ENCODE measurements around the gene SYNGR3. TPM values are rescaled to one million over a fixed set of nuclear protein-coding genes. Genes with fewer than 3 reads are reported as not detected.

The SYNGR3 gene
- polyA plus RNA-seq, 3 donors = 0.20 to 0.29 TPM; not detected in 1

DNA sequence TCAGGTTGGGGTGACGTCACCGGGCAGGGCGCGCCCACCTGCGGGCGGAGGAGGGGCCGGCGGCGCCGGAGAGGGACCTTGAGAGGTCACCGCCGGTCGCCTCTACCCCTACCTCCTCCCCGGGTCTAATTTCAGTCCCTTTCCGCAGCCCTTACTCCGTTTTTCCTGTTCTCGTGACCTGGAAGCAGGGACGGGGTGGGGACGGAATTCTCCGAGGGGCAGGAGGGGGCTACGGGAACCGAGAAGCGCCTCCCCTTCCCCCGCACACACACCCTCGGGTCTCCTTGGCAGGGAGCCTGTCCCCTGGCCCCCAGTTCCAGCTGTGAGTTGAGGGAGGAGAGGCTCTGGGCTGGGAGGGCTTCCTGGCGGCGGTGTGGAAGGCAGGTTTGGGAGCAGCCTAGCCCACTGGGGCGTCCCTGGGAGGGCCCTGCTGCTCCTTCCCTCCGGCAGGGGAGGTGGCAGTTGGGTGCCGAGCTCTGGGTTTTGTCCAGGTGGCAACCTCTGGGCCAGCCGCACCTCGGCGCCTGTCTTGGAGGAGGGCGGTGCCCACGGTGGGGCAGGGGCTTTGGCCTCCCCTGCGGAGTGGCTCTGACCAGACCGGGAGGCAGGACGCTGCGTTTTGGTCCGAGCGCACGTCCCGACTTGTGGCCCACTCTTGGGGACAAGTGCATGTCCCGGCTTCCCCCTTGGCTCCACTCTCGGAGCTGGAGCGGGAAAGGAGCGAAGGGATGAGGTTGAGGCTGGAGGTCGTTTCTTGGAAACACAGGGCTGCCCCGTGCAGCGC, 773 bp downstream of the SYNGR3 start:
- peak overlapping the region; percentile 27 to 79 for H3K4me3 Mint-ChIP-seq
- Histone ChIP-seq H3K79me2 (ENCODE audit: insufficient read depth, low read length) (no peaks in the 10 kb centered on the region), H3K27me3 (ENCODE audit: control insufficient read depth in 2 of 2, insufficient read depth in 2 of 2, low read length in 2 of 2) (peaks cover 20 to 33% of the 10 kb centered on the region in 2 donors), H3K9ac (ENCODE audit: insufficient read depth, low read length, poor library complexity, severe bottlenecking) (peak overlapping the region; percentile 19), H3K4me1 (ENCODE audit: control insufficient read depth in 1 of 2, insufficient read depth in 2 of 2, low read length in 2 of 2) (peaks cover 18% of the 10 kb centered on the region in 2 donors), H4K20me1 (ENCODE audit: insufficient read depth, low read length) (peaks cover 2% of the 10 kb centered on the region), H3K9me3 (replicated peaks in 1 of 2; ENCODE audit: control insufficient read depth in 1 of 2, insufficient read depth in 1 of 2, low read length in 2 of 2) (peaks cover 7 to 8% of the 10 kb centered on the region in 2 donors), H3K4me2 (replicated peaks; ENCODE audit: extremely low read depth, low read length, poor library complexity, severe bottlenecking) (peak overlapping the region; percentile 34), H3K36me3 (replicated peaks in 1 of 2; ENCODE audit: control insufficient read depth in 1 of 2, insufficient read depth in 2 of 2, low read length in 2 of 2) (peaks cover 11 to 15% of the 10 kb centered on the region in 2 donors), H3K27ac (ENCODE audit: low read depth in 1 of 2, low read length in 2 of 2) (no peak overlapping the region), H2AFZ (ENCODE audit: insufficient read depth, low read depth, low read length, poor library complexity, severe bottlenecking) (peak overlapping the region; percentile 54), H3K4me3 (replicated peaks in 1 of 3; ENCODE audit: low read depth in 2 of 3, low read length in 3 of 3) (peak overlapping the region in 1 of 3 experiments; percentile 17)
- H3K4me1 Mint-ChIP-seq = peaks cover 15% of the 10 kb centered on the region
- TF ChIP-seq, protein P1, sequence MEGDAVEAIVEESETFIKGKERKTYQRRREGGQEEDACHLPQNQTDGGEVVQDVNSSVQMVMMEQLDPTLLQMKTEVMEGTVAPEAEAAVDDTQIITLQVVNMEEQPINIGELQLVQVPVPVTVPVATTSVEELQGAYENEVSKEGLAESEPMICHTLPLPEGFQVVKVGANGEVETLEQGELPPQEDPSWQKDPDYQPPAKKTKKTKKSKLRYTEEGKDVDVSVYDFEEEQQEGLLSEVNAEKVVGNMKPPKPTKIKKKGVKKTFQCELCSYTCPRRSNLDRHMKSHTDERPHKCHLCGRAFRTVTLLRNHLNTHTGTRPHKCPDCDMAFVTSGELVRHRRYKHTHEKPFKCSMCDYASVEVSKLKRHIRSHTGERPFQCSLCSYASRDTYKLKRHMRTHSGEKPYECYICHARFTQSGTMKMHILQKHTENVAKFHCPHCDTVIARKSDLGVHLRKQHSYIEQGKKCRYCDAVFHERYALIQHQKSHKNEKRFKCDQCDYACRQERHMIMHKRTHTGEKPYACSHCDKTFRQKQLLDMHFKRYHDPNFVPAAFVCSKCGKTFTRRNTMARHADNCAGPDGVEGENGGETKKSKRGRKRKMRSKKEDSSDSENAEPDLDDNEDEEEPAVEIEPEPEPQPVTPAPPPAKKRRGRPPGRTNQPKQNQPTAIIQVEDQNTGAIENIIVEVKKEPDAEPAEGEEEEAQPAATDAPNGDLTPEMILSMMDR (IDR thresholded peaks at IDR 0.05) = no peak
- intact Hi-C loops (cut with micrococcal nuclease) = no loop called here
- H3K27me3 Mint-ChIP-seq (ENCODE audit: low read depth in 3 of 3) = peaks cover 35 to 52% (median 42%) of the 10 kb centered on the region in 3 donors
- H3K36me3 Mint-ChIP-seq = peaks cover 25 to 29% of the 10 kb centered on the region in 2 donors
- DNase-seq = no peak
- 3% methylated on average over 35 of the region's 50 CpGs for WGBS (ENCODE audit: insufficient coverage)
- H3K9me3 Mint-ChIP-seq = peaks cover 0 to 16% (median 11%) of the 10 kb centered on the region in 7 donors
- H3K27ac Mint-ChIP-seq = peak overlapping the region in 1 of 7 donors; percentile 69

DNA sequence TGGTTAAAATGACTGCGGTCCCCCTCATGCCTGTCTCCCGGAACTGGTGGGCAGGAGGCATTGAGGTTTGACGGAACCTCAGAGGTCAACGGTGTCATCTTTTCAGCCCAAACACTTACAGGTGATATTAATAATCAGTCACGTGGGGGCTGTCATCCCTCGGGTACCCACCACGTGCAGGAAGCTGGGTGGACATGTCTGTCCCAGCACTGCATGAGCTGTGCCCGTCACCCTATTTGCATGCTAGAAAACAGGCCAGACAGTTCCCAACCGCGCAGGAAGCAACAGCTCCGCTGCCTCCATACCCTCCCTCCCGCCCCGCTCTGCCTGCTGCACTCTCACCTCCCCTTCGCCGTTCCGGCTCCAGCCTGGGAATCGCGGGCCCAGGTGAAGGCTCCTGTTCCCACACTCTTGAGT, 1.4 kb downstream of the SYNGR3 start:
- Mint-ChIP-seq H3K27me3 (ENCODE audit: low read depth in 3 of 3) (peaks cover 35 to 52% (median 42%) of the 10 kb centered on the region in 3 donors), H3K27ac (peak overlapping the region in 2 of 7 donors; percentile 70 to 83), H3K4me1 (peaks cover 14% of the 10 kb centered on the region), H3K9me3 (peaks cover 0 to 16% (median 11%) of the 10 kb centered on the region in 7 donors), H3K4me3 (peak overlapping the region; percentile 57 to 79), H3K36me3 (peaks cover 19 to 25% of the 10 kb centered on the region in 2 donors)
- Histone ChIP-seq H3K27ac (ENCODE audit: low read depth in 1 of 2, low read length in 2 of 2) (no peak overlapping the region), H4K20me1 (ENCODE audit: insufficient read depth, low read length) (peaks cover 2% of the 10 kb centered on the region), H2AFZ (ENCODE audit: insufficient read depth, low read depth, low read length, poor library complexity, severe bottlenecking) (peak overlapping the region; percentile 71), H3K79me2 (ENCODE audit: insufficient read depth, low read length) (no peaks in the 10 kb centered on the region), H3K4me2 (replicated peaks; ENCODE audit: extremely low read depth, low read length, poor library complexity, severe bottlenecking) (peak overlapping the region; percentile 64), H3K36me3 (replicated peaks in 1 of 2; ENCODE audit: control insufficient read depth in 1 of 2, insufficient read depth in 2 of 2, low read length in 2 of 2) (peaks cover 5 to 9% of the 10 kb centered on the region in 2 donors), H3K4me3 (replicated peaks in 1 of 3; ENCODE audit: low read depth in 2 of 3, low read length in 3 of 3) (peak overlapping the region in 1 of 3 experiments; percentile 57), H3K9ac (ENCODE audit: insufficient read depth, low read length, poor library complexity, severe bottlenecking) (no peak overlapping the region), H3K4me1 (ENCODE audit: control insufficient read depth in 1 of 2, insufficient read depth in 2 of 2, low read length in 2 of 2) (peaks cover 18% of the 10 kb centered on the region in 2 donors), H3K9me3 (replicated peaks in 1 of 2; ENCODE audit: control insufficient read depth in 1 of 2, insufficient read depth in 1 of 2, low read length in 2 of 2) (peaks cover 7 to 8% of the 10 kb centered on the region in 2 donors), H3K27me3 (ENCODE audit: control insufficient read depth in 2 of 2, insufficient read depth in 2 of 2, low read length in 2 of 2) (peaks cover 20 to 33% of the 10 kb centered on the region in 2 donors)
- TF ChIP-seq, protein P1 (IDR thresholded peaks at IDR 0.05) = no peak
- DNase-seq = peak in 2 of 3 donors; percentile 33 to 54
- 0% methylated on average over 14 of the region's 18 CpGs for WGBS (ENCODE audit: insufficient coverage)
- intact Hi-C loops (cut with micrococcal nuclease) = no loop called here

Data from CD14-positive monocyte (primary cell).